ENCODE data around the gene GALNT4. TPM values are rescaled to one million over a fixed set of nuclear protein-coding genes. Genes with fewer than 3 reads are reported as not detected.

Gene GALNT4
- total RNA-seq, 8 experiments from 2014 or later, result 1.5 to 4.9 (median 2.8) TPM

DNA sequence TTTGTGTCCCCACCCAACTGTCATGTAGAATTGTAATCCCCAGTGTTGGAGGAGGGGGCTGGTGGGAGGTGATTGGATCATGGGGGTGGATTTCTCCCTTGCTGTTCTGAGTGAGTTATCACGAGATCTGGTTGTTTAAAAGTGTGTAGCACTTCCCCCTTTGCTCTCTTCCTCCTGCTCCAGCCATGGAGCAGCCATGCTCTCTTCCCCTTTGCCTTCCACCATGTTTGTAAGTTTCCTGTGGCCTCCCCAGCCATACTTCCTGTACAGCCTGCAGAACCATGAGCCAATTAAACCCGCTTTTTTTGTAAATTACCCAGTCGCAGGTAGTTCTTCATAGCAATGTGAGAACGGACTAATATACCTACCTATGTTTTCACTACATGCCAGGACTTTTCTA lies 3.8 kb upstream of the GALNT4 start:
- no peak overlapping the region for H3K4me3 ChIP-seq
- H3K4me1 ChIP-seq (replicated peaks in 1 of 2), result peaks cover 4 to 6% of the 10 kb centered on the region in 2 donors
- 20 to 100% (median 83%) methylated on average over 1 to 4 of the region's 4 CpGs; no CpG with 5 or more reads in 1 of the 10 experiments for WGBS, 10 experiments
- in situ Hi-C loops (cut with MboI; ENCODE audit: low pct_unique_long_range_greater_than_20kb in 2 of 9, low sequenced_read_pairs in 9 of 9, unreplicated experiment in 9 of 9), result loop anchor here in 4 of 9 experiments (10.0 to 25.0 kb wide), 5 partner anchors 54 to 1434 kb away; partner anchors contain the start of genes ATP2B1 (in 1 of the 4) and CCER1 (in 1 of the 4)
- H3K27ac ChIP-seq, result no peak overlapping the region
- ATAC-seq (replicated peaks in 6 of 8), result no peak

GRCh38 chr12:89525824-89526770 lies 1.5 kb upstream of the GALNT4 start, which contains the start of gene POC1B:
Gene POC1B, minus strand, starts transcription at chr12:89526047. Its CDS starts 152 bp downstream, at chr12:89525895.
- Histone ChIP-seq H3K4me3 (peak within 1 kb of the TSS; percentile 69 to 99 (median 93)), H3K4me1 (replicated peaks in 1 of 2) (peaks cover 4 to 6% of the 10 kb centered on the region in 2 donors), H3K27ac (peak within 1 kb of the TSS; percentile 90 to 91)
- 0 to 60% (median 6%) methylated on average over 1 to 14 of the region's 39 CpGs for WGBS, 10 experiments
- ATAC-seq (replicated peaks in 6 of 8), result peak; percentile 71 to 92 (median 88)
- in situ Hi-C loops (cut with MboI; ENCODE audit: low pct_unique_long_range_greater_than_20kb in 2 of 9, low sequenced_read_pairs in 9 of 9, unreplicated experiment in 9 of 9), result loop anchor here in 4 of 9 experiments (10.0 to 25.0 kb wide), 5 partner anchors 51 to 1436 kb away; partner anchors contain the start of genes ATP2B1 (in 1 of the 4) and CCER1 (in 1 of the 4)

GRCh38 chr12:89525305-89525823 lies 768 bp upstream of the GALNT4 start:
- peak overlapping the region; percentile 69 to 99 (median 93) for H3K4me3 ChIP-seq
- in situ Hi-C loops (cut with MboI; ENCODE audit: low pct_unique_long_range_greater_than_20kb in 2 of 9, low sequenced_read_pairs in 9 of 9, unreplicated experiment in 9 of 9), result loop anchor here in 4 of 9 experiments (10.0 to 25.0 kb wide), 5 partner anchors 51 to 1437 kb away; partner anchors contain the start of genes ATP2B1 (in 1 of the 4) and CCER1 (in 1 of the 4)
- peaks cover 4 to 6% of the 10 kb centered on the region in 2 donors for H3K4me1 ChIP-seq (replicated peaks in 1 of 2)
- WGBS, 10 experiments, result 0% methylated on average over 2 to 14 of the region's 53 CpGs; no CpG with 5 or more reads in 5 of the 10 experiments
- H3K27ac ChIP-seq, result peak overlapping the region; percentile 90 to 91
- ATAC-seq (replicated peaks in 6 of 8), result peak in 6 of 8 experiments; percentile 16 to 55 (median 38)

DNA sequence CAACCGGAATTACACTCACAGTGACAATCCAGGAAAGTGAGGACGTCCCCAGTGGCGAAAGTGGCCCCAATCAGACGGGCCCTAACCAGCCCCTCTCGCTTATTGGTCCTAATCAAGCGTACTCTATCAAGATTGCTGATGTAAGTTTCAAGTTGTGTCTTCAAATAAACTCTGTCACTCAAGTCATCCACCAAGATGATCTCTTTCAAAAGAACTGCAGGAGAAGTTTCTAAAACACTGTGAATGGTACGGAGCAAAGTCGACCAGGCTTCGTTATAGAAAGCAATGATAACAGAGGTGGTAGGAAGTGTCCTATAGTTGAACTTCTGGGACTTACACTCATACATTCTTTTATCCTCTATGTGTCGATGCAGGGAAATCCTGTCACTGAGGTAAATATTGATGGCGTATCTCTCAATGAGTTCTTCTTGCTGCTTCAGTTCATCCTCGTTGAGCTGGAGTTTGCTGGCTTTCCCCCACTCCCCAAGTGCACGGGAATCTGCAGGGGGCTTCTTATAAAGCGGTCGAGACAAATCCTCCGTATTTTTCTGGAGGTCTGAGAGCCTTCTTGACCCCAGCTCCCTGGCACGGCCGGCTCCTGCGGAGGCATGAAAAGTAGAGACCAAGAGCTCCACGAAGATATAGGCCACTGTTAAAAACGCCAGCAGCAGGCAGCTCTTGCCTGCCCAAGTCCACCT lies 604 bp downstream of the GALNT4 start:
- in situ Hi-C loops (cut with MboI; ENCODE audit: low pct_unique_long_range_greater_than_20kb in 2 of 9, low sequenced_read_pairs in 9 of 9, unreplicated experiment in 9 of 9), result loop anchor here in 2 of 9 experiments (10.0 to 25.0 kb wide), 2 partner anchors 49 to 512 kb away; no protein-coding TSS in a partner anchor
- Histone ChIP-seq H3K4me1 (replicated peaks in 1 of 2) (peaks cover 4 to 6% of the 10 kb centered on the region in 2 donors), H3K27ac (no peak overlapping the region), H3K4me3 (peak overlapping the region; percentile 69 to 99 (median 93))
- ATAC-seq (replicated peaks in 6 of 8), result no peak
- 0 to 63% (median 36%) methylated on average over 1 to 13 of the region's 21 CpGs; no CpG with 5 or more reads in 1 of the 10 experiments for WGBS, 10 experiments

- Histone ChIP-seq H3K4me1 (replicated peaks in 1 of 2) (peaks cover 4 to 6% of the 10 kb centered on the region in 2 donors), H3K27ac (no peak overlapping the region), H3K4me3 (no peak overlapping the region)
- in situ Hi-C loops (cut with MboI; ENCODE audit: low pct_unique_long_range_greater_than_20kb in 2 of 9, low sequenced_read_pairs in 9 of 9, unreplicated experiment in 9 of 9), result loop anchor here in 2 of 9 experiments (10.0 to 25.0 kb wide), 2 partner anchors 49 to 511 kb away; no protein-coding TSS in a partner anchor
- no peak for ATAC-seq (replicated peaks in 6 of 8)
- 87 to 100% (median 94%) methylated on average over 2 to 8 of the region's 8 CpGs; no CpG with 5 or more reads in 2 of the 10 experiments for WGBS, 10 experiments
Measured at GRCh38 chr12:89523393-89523792, 1.2 kb downstream of the GALNT4 start.

DNA sequence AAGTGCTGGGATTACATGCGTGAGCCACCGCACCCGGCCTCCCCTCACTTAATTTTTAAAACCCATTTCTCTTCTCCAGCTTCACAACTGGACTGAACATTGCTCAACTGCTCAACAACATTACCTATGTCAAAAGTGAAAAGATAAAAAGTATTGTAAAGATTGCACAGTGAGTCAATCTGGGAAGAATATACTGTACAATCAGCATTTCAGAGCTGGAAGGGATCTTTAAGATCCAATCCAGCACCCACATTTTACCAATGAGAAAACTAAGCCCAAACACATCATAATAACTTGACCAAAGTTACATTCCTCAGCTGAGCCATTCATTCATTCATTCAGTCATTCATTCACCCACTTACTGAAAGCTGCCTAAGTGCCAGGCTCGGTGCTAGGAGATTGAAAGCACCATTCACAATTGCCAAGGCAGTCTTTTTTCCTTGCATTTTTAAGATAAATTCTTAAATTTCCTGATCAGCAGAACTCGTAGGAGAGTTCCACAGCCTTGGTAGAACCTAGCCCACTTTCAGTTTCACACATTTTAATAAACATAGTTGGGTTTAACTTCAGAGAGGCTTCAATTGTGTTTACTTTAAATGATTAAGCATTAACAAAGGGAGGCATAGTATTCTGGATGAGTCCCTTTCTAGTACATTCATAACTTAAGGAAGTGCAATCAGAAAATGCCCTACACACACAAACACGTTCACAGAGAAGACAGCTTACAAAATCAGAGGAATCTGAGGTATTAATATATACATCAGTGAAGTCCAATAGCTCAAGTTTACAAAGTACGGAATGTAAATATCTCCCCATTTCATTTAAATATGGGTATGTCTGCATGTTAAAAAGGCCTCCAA lies 3.0 kb downstream of the GALNT4 start:
- Histone ChIP-seq H3K27ac (no peak overlapping the region), H3K4me1 (replicated peaks in 1 of 2) (peaks cover under 1 to 6% of the 10 kb centered on the region in 2 donors), H3K4me3 (no peak overlapping the region)
- 0 to 100% (median 95%) methylated on average over 1 to 7 of the region's 7 CpGs for WGBS, 10 experiments
- in situ Hi-C loops (cut with MboI; ENCODE audit: low pct_unique_long_range_greater_than_20kb in 2 of 9, low sequenced_read_pairs in 9 of 9, unreplicated experiment in 9 of 9), result loop anchor here in 2 of 9 experiments (10.0 to 25.0 kb wide), 2 partner anchors 47 to 509 kb away; no protein-coding TSS in a partner anchor
- ATAC-seq (replicated peaks in 6 of 8), result no peak

- no peaks in the 10 kb centered on the region for H3K4me1 ChIP-seq (replicated peaks in 1 of 2)
- 0 to 100% (median 61%) methylated on average over 1 to 3 of the region's 3 CpGs; no CpG with 5 or more reads in 2 of the 10 experiments for WGBS, 10 experiments
- in situ Hi-C loops (cut with MboI; ENCODE audit: low pct_unique_long_range_greater_than_20kb in 2 of 9, low sequenced_read_pairs in 9 of 9, unreplicated experiment in 9 of 9), result loop anchor here in 1 of 9 experiments (25.0 kb wide), 1 partner anchor 505 kb away; no protein-coding TSS in a partner anchor
- no peak overlapping the region for H3K4me3 ChIP-seq
- no peak for ATAC-seq (replicated peaks in 6 of 8)
- no peak overlapping the region for H3K27ac ChIP-seq
Measured at GRCh38 chr12:89517720-89518119, 6.9 kb downstream of the GALNT4 start.

- in situ Hi-C loops (cut with MboI; ENCODE audit: low pct_unique_long_range_greater_than_20kb in 2 of 9, low sequenced_read_pairs in 9 of 9, unreplicated experiment in 9 of 9), result loop anchor here in 1 of 9 experiments (25.0 kb wide), 1 partner anchor 504 kb away; no protein-coding TSS in a partner anchor
- WGBS, 10 experiments, result 60 to 100% (median 86%) methylated on average over 1 to 4 of the region's 4 CpGs; no CpG with 5 or more reads in 2 of the 10 experiments
- Histone ChIP-seq H3K4me3 (no peak overlapping the region), H3K4me1 (replicated peaks in 1 of 2) (no peaks in the 10 kb centered on the region), H3K27ac (no peak overlapping the region)
- ATAC-seq (replicated peaks in 6 of 8), result no peak
Measured at GRCh38 chr12:89516633-89517032, 8.0 kb downstream of the GALNT4 start.

GRCh38 chr12:89514751-89515150 lies 9.8 kb downstream of the GALNT4 start:
- H3K27ac ChIP-seq, result no peak overlapping the region
- in situ Hi-C loops (cut with MboI; ENCODE audit: low pct_unique_long_range_greater_than_20kb in 2 of 9, low sequenced_read_pairs in 9 of 9, unreplicated experiment in 9 of 9), result loop anchor here in 1 of 9 experiments (25.0 kb wide), 1 partner anchor 502 kb away; no protein-coding TSS in a partner anchor
- no peaks in the 10 kb centered on the region for H3K4me1 ChIP-seq (replicated peaks in 1 of 2)
- ATAC-seq (replicated peaks in 6 of 8), result no peak
- H3K4me3 ChIP-seq, result no peak overlapping the region
- WGBS, 10 experiments, result 80 to 100% (median 100%) methylated on average over 1 of the region's 1 CpG; no CpG with 5 or more reads in 2 of the 10 experiments

- Histone ChIP-seq H3K27ac (no peak overlapping the region), H3K4me3 (no peak overlapping the region), H3K4me1 (replicated peaks in 1 of 2) (no peaks in the 10 kb centered on the region)
- 80 to 100% (median 100%) methylated on average over 1 to 3 of the region's 4 CpGs; no CpG with 5 or more reads in 3 of the 10 experiments for WGBS, 10 experiments
- no peak for ATAC-seq (replicated peaks in 6 of 8)
- in situ Hi-C loops (cut with MboI; ENCODE audit: low pct_unique_long_range_greater_than_20kb in 2 of 9, low sequenced_read_pairs in 9 of 9, unreplicated experiment in 9 of 9), result loop anchor here in 1 of 9 experiments (25.0 kb wide), 1 partner anchor 501 kb away; no protein-coding TSS in a partner anchor
Measured at GRCh38 chr12:89513544-89513943, 11.1 kb downstream of the GALNT4 start.
